HuH-7.5 (cell line): ENCODE results near the gene TANGO6.
"Not testable (repeated sequence)": the region's sequence is repeated elsewhere in the genome, so short reads cannot be mapped to it uniquely, and the experiment has no call there.

Experiments used
- DNase-seq: peaks from one replicate; pipeline ENCODE4 v3.0.0; 2011; ENCODE audit warnings: low spot score

TANGO6 gene

GRCh38 chr16:69118468-69118867 lies 275.1 kb downstream of the TANGO6 start:
- DNase-seq = no peak

GRCh38 chr16:69118994-69119393 lies 275.7 kb downstream of the TANGO6 start:
- DNase-seq = no peak

DNA sequence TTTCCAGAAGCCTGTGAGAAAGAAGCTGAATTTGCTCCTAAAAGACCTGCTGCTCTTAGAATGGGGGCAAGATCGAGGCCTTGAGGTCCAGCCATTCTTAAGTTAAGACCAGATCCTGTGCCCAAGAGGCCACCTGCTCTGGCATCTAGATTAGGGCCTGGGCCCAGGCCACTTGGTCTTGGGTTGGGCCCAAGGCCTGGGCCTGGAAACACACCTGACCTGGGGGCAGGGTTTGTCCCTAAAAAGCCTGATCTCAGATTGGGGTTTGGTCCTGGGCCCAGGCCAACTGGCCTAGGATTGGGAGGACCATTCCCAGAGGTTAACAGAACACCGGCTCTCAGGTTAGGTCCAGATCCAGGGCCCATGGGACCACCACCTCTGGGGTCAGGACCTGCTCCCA lies 276.2 kb downstream of the TANGO6 start:
- DNase-seq = no peak

DNA sequence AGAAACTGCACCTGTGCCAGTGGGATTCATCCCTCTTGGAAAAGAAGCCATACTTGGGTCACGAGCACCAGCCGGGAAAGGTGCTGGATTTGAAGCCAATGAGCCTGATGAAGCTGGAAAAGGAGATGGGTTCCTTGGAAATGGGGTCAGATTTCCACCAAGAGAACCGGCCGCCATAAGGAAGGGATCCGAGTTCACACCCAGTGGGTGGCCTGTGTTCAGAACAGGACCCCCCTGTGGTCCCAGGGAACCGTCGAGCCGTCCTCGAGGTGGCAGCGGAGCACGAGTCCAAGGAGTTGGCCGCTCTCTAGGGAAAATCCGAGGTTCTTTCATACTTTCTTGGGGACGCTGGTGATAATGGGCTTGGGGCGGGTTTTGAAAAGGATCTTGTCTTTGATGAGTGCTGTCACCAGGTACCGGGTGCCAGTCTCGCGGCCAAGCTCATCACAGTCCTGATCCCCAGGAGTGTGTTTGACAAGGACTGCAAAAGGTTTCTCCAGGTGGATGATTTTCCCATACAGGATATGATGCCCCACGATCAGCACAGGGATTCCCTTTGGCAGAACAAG lies 276.8 kb downstream of the TANGO6 start:
- DNase-seq = no peak

DNA sequence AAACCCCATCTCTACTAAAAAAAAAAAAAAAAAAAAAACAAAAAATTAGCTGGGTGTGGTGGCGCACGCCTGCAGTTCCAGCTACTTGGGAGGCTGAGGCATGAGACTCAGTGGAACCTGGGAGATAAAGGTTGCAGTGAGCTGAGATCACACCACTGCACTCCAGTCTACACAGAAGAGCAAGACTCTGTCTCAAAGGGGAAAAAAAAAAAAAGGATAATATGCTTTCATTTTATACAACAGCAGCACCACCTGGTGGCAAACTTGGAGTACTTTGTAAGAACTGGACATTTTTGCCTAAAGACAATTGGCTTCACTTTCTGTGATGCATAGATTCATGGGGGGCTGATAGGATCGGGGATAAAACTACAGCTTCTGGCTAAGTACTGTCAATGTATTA lies 280.6 kb downstream of the TANGO6 start:
- DNase-seq = no peak

- not testable (repeated sequence) for DNase-seq
Observed at GRCh38 chr16:69124406-69124805, 281.1 kb downstream of the TANGO6 start.

GRCh38 chr16:69124961-69125360 lies 281.6 kb downstream of the TANGO6 start:
- DNase-seq = not testable (repeated sequence)

DNA sequence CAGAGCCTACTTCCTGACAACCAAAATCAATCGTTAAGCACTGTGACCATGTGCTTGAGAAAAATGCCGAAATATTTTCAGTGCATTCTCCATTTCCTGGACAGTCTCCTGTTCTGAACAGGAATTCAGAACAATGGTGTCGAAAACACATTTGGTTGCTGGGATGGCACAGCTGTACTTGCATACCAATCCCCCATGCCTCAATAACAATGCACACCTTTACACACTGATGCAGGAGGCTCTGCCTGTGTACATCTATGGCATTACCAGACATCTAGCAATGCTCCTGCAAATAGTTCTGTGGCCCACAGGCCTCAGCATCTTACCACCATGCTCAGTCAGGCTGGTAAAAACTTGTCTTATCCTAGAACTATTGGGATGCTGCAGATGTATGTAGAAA lies 282.9 kb downstream of the TANGO6 start:
- no peak for DNase-seq

GRCh38 chr16:69126801-69127200 lies 283.5 kb downstream of the TANGO6 start:
- DNase-seq = not testable (repeated sequence)

GRCh38 chr16:69127966-69128510 lies 284.7 kb downstream of the TANGO6 start:
- DNase-seq = no peak

- no peak for DNase-seq
Observed at GRCh38 chr16:69130461-69130860, 287.1 kb downstream of the TANGO6 start.

DNA sequence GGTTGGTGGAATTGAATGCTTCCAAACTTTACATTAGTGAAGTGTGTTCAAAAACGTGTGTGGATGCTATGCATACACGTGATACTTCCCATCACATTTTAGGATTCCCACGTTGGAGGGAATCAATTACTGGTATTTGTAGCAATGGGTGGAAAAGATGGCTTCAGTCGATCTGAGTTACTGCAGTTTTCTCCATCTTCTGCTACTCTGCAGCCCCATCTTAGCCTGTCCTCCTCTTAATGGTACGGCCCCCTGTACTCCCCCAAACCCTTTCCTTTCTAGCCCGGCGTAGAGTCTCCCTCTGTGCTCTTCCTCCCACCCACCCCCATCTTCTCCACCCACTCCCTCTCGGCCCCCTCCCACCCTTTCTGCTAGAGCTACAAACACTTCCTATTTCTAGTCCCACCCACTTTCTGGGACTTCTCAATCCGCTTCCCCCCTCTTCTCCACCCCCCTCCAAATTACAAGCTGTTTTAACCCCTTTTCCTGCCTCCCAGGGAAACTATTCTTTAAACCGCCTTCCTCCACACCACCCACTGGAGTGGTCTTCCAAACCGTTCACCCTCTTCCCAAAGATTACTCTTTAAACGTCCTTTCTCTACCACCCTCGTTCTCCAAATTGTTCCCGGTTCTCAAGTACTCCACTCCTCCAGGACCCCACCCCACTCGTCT lies 288.0 kb downstream of the TANGO6 start:
- DNase-seq = no peak

DNA sequence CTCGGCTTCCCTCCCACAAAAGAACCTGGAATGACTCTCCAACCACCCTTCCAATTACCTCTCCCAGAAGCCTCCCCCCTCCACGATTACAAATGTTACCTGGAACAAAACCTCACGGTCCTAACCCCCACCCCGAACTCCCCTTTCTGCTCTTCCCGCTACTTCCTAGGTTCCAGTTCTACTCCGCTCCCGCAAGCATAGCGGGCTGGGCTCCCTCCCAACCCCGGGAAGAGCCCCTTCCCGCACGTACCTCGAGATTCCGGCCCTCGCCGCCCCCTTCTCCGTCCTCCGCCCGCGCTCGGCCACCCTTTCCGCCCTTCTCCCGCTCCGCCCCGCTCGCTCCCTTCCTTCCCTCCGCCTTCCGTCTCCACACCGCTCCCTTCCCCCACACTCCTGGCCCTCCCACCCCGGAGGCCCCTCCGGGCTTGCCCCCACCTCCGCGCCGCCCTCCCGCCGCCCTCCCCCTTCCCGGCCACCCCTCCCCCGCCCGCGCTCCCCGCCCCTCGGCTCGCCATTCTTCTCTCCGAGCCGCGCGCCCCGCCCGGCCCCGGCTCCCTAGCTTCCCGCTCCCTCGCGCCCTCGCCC lies 288.6 kb downstream of the TANGO6 start:
- peak; percentile 88 for DNase-seq

GRCh38 chr16:69132424-69133252 lies 289.3 kb downstream of the TANGO6 start, which contains the start of the genes CHTF8 and UTP4:
Gene CHTF8 (minus strand): TSS chr16:69132588. CDS start chr16:69121458, 11,130 bp downstream.
Gene UTP4 (plus strand): TSS chr16:69132649. CDS start chr16:69133460, 811 bp downstream.
- peak; percentile 83 for DNase-seq

DNA sequence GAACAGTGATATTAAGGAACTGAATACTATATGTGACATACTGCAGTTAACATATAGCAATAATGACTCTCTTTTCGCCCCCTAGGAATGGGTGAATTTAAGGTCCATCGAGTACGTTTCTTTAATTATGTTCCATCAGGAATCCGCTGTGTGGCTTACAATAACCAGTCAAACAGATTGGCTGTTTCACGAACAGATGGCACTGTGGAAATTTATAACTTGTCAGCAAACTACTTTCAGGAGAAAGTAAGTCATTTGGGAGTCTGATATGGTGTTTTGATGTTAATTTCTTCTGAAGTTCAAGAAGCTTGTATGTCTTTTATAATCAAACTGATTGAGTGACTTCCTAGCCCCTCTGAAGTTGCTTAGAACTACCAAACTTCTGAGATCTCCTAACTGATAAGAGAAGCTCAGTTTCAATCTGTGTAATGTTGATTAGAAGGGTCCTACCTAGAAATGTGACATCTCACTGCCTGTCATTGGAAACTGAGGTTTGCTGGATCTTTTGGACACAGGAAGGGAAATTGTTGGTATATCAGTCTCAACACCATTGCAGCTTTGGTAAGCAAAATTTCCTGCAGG lies 290.1 kb downstream of the TANGO6 start:
- no peak for DNase-seq
